IPS DF 4.7 (cell line): ENCODE measurements around the gene TCF19.

Experiments
- DNase-seq: peaks from one replicate; pipeline ENCODE4 v3.0.0-alpha.2; 2013; ENCODE audit warnings: low spot score; ENCODE audit errors: extremely low read depth

Gene TCF19

GRCh38 chr6:31202259-31203166 lies 44.1 kb downstream of the TCF19 start:
- no peak for DNase-seq

- DNase-seq = no peak
These were observed 45.1 kb downstream of the TCF19 start for GRCh38 chr6:31203345-31203979.

DNA sequence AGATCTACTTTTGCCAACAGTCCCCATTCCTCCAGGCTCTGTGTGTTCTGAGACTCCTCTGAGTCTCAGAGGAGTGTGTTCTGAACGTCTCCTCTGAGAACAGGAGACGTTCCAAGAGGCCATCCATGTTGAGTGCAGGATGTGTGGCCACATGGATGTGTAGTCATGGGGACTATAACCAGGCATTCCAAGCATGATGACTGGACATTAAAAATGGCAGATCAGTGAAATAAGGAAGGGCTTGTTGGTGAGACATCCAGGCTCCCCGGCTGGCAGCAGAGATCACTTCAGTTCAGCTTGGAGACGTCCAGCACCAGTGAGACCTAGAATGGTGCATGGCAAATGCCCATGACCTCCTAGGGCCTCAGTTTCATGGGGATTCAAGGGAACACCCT lies 46.4 kb downstream of the TCF19 start:
- DNase-seq = no peak

DNA sequence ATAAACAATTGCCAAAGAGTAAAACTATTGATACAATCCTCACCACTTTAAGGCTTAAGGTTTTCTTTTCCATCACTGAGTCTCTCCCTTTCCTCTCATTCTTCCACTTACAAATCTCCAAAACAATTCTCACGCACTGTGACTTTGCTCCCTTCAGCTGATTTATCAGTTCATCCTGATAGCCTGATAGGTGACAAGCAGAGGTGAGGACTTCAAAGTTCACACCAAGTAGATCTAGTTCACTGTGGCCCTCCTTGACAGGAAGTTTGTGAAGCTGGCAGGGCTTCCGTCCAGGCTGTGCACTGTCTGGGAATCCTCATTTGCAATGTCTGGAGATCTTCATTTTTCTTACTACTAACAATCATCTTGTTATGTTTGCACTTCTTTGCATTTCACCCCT lies 47.2 kb downstream of the TCF19 start:
- DNase-seq = no peak

GRCh38 chr6:31208506-31208905 lies 50.1 kb downstream of the TCF19 start:
- DNase-seq = no peak

DNA sequence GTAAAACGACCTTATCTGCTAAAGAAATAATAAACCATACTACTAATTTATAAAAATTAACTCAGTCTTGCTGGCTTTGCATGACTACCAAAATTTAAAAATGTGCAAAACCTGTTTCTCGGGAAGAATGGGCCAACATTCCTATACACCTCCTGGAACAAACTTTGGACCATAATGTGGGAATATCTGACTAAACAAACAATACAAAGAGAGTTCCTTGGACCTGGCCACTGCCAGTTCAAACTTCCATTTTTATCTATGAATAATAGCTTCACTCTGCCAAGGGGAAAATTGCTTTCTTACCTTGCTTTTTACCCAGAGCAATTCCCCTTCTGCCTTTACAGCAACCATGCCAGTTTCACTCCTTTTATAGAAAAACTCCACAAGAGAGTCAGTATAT lies 50.7 kb downstream of the TCF19 start:
- no peak for DNase-seq

GRCh38 chr6:31210123-31210522 lies 51.7 kb downstream of the TCF19 start:
- DNase-seq = no peak

DNA sequence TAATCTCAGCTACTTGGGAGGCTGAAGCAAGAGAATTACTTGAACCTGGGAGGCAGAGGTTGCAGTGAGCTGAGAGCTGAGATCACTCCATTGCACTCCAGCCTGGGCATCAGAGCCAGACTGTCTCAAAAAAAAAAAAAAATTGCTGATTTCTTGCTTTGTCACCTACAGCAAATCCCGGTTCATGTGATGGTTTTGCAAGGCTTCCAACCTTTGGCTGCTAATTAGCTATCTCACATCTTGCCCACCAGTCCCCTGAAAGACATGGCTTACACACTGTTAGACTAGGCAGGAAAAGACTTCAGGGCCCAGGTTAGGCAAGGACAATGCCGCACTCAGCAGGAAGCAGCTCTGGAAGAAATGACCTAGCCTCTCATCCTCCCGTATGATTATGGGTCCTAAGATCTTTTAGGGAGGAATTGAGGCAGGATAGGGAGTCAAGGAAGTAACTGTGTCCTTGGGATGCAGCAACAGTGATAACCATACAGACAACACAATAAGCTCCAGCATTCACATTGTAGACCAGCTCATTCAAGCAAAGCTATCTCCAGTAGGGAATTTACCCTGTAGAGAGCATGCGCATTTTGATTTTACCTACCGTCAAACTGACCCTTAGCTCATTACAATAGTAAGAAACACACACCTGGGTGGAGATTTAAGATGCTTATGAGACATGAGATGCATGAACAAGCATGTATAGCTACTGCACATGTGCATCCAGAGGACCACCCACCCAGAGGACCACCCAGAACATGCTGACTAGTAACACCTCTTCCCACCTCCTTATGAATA lies 52.5 kb downstream of the TCF19 start:
- no peak for DNase-seq
